Femur (tissue), 1 donor: ENCODE data around the gene TUBA1C.
A peak's percentile ranks its signal among the peaks of the same experiment; 100 is the strongest.
"Not testable (repeated sequence)": the region's sequence is repeated elsewhere in the genome, so short reads cannot be mapped to it uniquely, and the experiment has no call there.

Experiments used
- DNase-seq: peaks from one replicate; pipeline ENCODE4 v3.0.0-alpha.2; 2017

The TUBA1C gene

DNA sequence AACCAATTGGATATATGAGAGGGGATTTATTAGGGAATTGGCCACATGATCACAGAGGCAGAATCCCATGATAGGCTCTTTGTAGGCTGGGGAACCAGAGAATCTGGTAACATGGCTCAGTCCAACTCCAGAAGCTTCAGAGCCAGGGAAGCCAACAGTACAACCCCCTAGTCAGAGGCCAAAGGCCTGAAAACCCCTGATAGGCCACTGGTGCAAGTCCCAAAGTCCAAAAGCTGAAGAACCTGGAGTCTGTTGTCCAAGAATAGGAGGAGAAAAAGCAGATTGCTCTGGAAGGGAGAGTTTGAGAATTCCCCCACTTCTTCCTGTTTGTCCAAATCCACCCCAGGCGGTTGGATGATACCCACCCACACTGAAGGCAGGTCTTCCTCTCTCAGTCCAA, 49.9 kb downstream of the TUBA1C start:
- no peak for DNase-seq

DNA sequence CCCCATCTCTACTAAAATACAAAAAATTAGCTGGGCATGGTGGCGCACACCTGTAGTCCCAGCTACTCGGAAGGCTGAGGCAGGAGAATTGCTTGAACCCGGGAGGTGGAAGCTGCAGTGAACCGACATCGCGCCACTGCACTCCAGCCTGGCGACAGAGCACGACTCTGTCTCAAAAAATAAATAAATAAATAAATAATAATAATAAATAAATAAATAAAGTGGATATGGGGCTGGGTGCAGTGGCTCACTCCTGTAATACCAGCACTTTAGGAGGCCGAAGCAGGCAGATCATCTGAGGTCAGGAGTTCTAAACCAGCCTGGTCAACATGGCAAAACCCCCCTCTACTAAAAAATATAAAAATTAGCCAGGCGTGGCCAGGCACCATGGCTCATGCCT, 52.2 kb downstream of the TUBA1C start:
- not testable (repeated sequence) for DNase-seq

DNA sequence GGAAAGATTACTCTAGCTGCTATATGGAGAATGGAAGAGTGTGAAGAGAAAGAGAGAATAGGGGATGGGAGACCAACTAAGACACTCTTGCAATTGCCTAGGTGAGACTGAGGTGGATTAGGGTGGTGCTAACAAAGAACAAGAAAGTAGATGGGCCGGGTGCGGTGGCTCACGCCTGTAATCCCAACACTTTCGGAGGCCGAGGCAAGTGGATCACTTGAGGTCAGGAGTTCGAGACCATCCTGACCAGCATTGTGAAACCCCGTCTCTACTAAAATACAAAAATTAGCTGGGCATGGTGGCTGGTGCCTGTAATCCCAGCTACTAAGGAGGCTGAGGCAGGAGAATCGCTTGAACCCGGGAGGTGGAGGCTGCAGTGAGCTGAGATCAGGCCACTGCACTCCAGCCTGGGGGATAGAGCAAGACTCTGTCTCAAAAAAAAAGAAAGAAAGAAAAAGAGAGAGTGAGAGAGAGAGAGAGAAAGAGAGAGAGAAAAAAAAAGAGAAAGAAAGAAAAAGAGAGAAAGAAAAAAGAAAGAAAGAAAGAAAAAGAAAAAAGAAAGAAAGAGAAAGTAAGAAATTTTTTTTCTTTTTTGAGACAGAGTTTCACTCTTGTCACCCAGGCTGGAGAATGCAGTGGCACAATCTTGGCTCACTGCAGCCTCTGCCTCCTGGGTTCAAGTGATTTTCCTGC, 55.7 kb downstream of the TUBA1C start:
- not testable (repeated sequence) for DNase-seq

DNA sequence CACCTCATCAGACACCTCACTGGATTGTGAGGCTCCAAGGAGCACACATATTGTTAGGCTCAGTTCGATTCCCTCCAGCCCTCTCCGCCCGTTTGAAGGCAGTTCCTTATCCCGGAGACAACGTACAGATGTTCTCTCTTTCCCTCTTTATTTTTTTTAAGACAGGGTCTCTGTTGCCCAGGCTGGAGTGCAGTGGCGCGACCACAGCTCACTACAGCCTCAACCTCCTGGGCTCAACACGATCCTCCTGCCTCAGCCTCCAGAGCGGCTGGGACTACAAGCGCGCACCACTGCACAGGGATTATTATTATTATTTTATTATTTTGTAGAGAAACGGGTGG, 57.5 kb downstream of the TUBA1C start:
- DNase-seq: no peak

DNA sequence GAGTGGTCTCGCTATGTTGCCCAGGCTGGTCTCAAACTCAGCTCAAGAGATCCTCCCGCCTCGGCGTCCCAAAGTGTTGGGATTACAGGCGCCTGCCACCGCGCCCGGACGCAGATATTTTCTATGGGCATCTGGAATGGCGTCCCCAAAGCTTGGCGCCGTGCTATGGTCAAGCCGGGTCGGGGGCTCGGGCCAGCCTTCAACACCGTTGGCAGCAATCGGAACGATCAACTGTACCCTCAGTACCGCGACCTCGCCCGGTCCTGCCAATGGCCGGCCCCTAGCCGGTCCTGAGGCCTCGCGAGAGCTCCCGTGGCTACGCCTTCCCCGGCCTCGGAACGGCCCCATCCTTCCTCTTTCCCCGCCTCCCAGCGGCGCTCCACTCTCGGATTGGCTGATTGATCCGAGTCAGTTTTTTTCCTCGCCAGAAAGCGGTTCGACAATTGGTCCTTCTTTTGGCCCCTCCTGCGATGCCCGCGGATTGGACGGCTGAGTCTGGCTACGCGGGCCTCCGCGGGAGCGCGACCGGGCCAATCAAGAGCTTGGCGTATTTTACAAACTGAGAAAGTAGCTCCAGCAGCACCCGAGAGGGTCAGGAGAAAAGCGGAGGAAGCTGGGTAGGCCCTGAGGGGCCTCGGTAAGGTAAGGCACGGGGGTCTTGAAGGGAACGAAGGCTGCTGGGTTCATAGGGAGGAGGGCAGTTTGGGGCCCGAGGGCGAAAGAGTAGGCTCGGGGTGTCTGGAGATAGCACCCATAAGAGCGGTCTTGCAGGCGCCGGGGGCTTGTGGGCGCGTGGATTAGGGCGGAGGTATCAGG, 58.0 kb downstream of the TUBA1C start, which contains the start of gene TROAP:
Gene TROAP (plus strand): TSS at position 548 of the 816 bp plus-strand sequence. CDS start 354 bp downstream, outside the sequence.
- DNase-seq: peak; percentile 99

DNA sequence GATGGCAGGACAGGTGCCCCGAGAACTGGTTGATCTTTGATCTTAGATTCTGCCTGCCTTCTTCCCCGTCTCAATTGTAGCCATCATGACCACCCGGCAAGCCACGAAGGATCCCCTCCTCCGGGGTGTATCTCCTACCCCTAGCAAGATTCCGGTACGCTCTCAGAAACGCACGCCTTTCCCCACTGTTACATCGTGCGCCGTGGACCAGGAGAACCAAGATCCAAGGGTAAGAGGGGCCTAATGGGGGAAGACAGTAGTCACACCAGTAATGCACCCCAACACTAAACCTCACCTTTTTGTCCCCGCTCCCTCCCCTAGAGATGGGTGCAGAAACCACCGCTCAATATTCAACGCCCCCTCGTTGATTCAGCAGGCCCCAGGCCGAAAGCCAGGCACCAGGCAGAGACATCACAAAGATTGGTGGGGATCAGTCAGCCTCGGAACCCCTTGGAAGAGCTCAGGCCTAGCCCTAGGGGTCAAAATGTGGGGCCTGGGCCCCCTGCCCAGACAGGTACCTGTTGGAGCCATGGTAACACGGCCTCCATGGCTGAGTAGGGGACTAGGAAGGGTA, 58.7 kb downstream of the TUBA1C start:
- DNase-seq: no peak
